Fibroblast of pulmonary artery (primary cell): ENCODE measurements around the gene PTPRD.
A peak's percentile ranks its signal among the peaks of the same experiment; 100 is the strongest.

Source experiments
- DNase-seq: peaks from one replicate; pipeline ENCODE4 v3.0.0-alpha.2; 2010; ENCODE audit warnings: low read depth
- H3K4me3 ChIP-seq: replicated peaks from 2 replicates; pipeline ENCODE4 v1.5.1; 2011; ENCODE audit warnings: low read depth, mild to moderate bottlenecking, control low read depth, low read length, moderate library complexity
- CTCF ChIP-seq: IDR thresholded peaks from 2 replicates; pipeline ENCODE4 v1.5.1; 2011; ENCODE audit warnings: mild to moderate bottlenecking, control low read depth, low read length, inconsistent platforms; ENCODE audit errors: missing control alignments

PTPRD gene

GRCh38 chr9:8621416-8621815 lies 1991.4 kb downstream of the PTPRD start:
- TF ChIP-seq CTCF: no peak
- no peak overlapping the region for H3K4me3 ChIP-seq
- DNase-seq: no peak

- no peak for TF ChIP-seq CTCF
- no peak overlapping the region for H3K4me3 ChIP-seq
- DNase-seq: peak; percentile 4
These were observed 1996.4 kb downstream of the PTPRD start for GRCh38 chr9:8616414-8616813.

GRCh38 chr9:8614926-8615440 lies 1997.8 kb downstream of the PTPRD start:
- no peak overlapping the region for H3K4me3 ChIP-seq
- TF ChIP-seq CTCF: no peak

GRCh38 chr9:8613346-8613825 lies 1999.4 kb downstream of the PTPRD start:
- DNase-seq: no peak
- no peak overlapping the region for H3K4me3 ChIP-seq
- TF ChIP-seq CTCF: no peak

More at GRCh38 chr9:8614926-8615440, 1997.8 kb downstream of the PTPRD start:
- no peak for DNase-seq

GRCh38 chr9:8611153-8611552 lies 2001.6 kb downstream of the PTPRD start:
- DNase-seq: no peak
- H3K4me3 ChIP-seq: no peak overlapping the region
- TF ChIP-seq CTCF: no peak

- no peak overlapping the region for H3K4me3 ChIP-seq
- TF ChIP-seq CTCF: no peak
- DNase-seq: no peak
These were observed 2002.5 kb downstream of the PTPRD start for GRCh38 chr9:8610256-8610655.

GRCh38 chr9:8605096-8605495 lies 2007.7 kb downstream of the PTPRD start:
- no peak overlapping the region for H3K4me3 ChIP-seq
- no peak for DNase-seq
- TF ChIP-seq CTCF: no peak
